ENCODE measurements around the gene LRRC1.

DNA sequence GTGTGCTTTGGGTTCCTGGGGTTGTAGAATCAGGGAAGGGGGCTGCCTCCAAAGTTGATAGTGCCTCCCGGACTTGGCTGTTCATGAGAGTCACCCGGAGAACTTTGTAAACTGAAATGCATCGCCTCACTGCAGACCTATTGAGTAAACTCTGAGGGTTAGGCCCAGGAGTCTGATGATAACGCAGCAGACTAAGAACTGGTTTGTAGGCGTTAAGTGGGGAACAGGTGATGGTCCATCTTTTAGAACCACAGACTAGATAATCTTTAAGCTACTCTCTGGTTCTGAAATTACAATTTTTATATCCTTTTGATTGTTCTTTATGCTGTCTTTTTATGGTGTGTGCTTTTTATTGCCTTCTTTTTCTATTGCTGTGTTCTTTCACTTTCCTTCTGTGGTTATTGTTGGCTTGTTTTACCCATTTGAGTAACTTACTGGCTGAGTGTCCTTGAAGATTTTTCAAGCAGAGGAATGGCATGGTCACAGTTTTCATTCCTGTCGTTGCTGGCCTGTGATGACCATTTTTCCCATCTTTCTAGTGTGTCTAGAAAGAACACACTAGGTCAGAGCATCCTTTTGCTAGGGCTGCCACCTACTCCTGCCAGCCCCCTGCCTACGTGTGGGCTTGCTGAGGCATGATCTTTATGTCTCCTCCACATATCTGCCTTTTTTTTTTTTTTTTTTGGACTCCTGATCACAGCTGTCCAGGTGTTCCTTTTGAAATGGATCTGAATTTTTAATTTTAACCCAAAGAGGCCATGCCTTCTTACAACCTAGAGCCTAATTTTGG lies 30.9 kb downstream of the LRRC1 start:
- TF ChIP-seq, protein P1, sequence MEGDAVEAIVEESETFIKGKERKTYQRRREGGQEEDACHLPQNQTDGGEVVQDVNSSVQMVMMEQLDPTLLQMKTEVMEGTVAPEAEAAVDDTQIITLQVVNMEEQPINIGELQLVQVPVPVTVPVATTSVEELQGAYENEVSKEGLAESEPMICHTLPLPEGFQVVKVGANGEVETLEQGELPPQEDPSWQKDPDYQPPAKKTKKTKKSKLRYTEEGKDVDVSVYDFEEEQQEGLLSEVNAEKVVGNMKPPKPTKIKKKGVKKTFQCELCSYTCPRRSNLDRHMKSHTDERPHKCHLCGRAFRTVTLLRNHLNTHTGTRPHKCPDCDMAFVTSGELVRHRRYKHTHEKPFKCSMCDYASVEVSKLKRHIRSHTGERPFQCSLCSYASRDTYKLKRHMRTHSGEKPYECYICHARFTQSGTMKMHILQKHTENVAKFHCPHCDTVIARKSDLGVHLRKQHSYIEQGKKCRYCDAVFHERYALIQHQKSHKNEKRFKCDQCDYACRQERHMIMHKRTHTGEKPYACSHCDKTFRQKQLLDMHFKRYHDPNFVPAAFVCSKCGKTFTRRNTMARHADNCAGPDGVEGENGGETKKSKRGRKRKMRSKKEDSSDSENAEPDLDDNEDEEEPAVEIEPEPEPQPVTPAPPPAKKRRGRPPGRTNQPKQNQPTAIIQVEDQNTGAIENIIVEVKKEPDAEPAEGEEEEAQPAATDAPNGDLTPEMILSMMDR (IDR thresholded peaks at IDR 0.05): no peak
- no peak for TF ChIP-seq POLR2A (IDR thresholded peaks at IDR 0.05)
